MV-4-11 (cell line): ENCODE data around the gene FLII.
"Not testable (repeated sequence)": the region's sequence is repeated elsewhere in the genome, so short reads cannot be mapped to it uniquely, and the experiment has no call there.

Experiments
- DNase-seq: peaks from one replicate; lab custom pipeline; 2025; lab: John Stamatoyannopoulos, UW

FLII gene

DNA sequence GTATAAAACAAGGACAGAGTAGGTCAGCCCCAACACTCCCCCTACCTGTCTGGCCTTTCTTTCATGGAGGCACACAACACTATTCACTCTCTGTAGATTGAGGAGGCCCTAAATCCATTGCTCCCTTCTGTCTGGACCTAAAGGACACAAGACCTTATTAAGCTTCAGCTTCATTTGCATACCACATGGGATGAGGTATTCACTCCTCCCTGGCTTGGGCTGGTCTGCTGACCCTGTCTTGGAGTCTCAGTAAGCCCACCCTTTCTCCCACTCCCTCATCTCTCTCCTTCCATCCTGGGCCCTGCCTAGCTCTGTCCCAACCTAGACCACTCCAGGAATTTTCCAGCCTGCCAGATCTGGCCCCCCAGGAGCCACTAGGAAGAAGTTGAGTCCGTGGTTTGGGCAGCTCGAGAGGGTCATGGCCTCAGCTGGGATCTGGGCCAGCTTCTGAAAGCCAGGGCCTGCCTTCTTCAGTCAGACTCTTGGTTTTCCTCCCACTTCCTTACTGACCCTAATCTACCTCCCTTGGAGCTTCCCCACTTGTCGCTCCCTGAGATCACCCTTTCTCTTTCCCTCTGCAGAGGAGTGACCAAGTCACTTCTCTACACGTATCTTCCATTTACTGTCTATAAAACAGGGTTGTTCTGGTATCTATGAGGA, 39.7 kb downstream of the FLII start:
- DNase-seq, result no peak

DNA sequence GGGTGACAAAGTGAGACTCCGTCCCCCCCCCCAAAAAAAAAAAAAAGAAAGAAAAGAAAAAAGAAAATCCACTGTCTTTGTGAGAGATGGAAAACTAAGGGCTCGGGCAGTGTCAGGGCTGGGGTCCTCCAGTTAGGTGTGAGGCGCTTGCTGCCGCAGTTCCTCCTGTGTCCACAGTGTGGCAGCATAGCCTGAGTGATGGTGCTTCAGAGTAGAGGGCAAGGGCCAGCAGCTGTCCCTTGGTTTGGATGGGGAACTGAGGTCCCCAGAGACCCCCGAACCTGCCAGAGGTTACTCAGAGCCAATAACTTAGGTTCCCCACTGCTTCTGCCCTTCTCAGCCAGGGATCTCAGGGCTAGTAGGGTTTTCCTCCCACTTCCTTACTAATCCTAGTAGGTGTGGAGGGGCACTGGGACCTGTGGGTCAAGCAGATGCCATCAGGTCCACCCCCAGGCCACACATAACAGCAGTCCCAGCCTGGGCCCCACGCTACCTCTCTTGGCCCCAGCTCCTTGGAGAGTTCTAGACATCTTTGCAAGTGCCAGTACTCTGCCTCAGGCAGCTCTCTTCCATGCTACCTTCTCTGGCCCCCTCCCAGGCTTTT, 41.0 kb downstream of the FLII start:
- peak; percentile 44 for DNase-seq

DNA sequence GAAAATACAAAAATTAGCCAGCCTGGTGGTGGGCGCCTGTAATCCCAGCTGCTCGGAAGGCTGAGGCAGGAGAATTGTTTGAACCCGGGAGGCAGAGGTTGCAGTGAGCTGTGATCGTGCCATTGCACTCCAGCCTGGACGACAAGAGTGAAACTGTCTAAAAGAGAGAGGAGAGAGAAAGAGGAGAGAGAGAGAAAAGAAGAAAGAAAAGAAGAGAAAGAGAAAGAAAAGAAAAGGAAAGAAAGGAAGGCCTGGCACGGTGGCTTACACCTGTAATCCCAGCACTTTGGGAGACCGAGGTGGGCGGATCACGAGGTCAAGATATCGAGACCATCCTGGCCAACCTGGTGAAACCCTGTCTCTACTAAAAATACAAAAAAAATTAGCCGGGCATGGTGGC, 41.6 kb downstream of the FLII start:
- not testable (repeated sequence) for DNase-seq

DNA sequence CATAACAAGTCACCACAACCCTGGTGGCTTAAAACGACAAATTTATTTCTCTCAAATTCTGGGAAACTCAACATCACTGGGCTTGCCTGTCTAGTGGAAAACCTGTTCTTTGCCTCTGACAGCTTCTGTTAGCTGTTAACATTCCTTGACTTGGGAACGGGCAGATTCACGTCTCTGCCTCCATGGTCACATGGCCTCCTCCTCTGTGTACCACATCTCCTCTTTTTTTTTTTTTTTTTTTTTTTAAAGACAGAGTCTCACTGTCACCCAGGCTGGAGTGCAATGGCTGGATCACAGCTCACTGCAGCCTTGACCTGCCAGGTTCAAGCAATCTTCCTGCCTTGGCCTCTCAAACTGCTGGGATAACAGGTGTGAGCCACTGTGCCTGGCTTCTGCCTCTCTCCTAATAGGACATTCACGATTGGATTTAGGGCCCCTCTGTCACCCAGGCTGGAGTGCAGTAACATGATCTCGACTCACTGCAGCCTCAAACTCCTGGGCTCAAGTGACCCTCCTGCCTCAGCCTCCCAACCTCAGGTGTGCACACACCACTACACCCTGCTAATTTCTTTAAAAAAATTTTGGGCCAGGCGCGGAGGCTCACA, 44.8 kb downstream of the FLII start:
- DNase-seq, result peak; percentile 19

DNA sequence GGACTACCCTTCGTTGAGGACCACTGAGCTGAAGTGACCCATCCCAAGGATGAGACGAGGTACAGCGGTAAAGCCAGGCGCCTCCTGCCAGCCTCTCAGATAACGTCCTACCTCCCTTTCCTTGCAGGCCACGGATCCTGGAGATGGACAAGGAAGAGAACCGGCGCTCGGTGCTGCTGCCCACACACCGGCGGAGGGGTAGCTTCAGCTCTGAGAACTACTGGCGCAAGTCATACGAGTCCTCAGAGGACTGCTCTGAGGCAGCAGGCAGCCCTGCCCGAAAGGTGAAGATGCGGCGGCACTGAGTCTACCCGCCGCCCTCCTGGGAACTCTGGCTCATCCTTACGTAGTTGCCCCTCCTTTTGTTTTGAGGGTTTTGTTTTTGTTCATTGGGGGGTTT, 50.4 kb downstream of the FLII start:
- DNase-seq, result no peak

DNA sequence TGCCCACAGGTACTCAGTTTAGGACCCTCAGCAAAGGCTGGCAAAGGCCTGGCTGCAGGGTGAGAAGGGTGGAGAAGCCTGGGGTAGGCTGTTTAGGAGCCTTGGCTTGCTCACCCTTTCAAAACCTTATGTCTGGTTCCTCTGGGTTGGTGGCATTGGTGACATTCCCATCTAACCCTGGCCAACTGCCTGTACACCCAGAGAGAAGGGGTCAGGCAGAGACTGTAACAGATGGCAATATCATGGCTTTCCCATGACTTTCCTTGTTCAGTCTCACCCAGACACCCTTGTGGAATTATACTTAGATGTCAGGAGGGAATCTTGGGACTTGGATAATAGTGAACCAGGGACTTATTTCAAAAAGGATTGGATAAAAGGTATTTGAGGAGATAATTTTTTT, 51.6 kb downstream of the FLII start:
- DNase-seq, result no peak

DNA sequence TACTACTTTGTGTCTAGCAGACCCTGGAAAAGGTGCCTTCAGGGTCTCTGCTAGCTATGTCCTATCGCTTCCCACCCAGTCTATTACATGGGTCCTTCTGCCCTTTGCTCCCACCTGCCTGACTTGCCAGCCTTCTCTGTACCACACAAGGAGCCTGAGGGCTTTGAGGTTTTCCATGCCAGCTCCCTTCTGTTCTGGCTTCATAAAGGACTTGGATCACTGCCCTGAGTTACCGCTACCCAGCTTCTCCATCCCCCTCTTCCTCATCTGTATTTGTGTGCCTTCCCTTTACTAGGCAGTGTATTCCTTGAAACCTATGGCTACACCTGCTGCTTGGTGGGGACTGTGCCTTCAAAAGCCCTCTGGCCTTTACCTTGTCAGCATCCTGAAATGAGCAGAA, 52.7 kb downstream of the FLII start:
- DNase-seq, result no peak

DNA sequence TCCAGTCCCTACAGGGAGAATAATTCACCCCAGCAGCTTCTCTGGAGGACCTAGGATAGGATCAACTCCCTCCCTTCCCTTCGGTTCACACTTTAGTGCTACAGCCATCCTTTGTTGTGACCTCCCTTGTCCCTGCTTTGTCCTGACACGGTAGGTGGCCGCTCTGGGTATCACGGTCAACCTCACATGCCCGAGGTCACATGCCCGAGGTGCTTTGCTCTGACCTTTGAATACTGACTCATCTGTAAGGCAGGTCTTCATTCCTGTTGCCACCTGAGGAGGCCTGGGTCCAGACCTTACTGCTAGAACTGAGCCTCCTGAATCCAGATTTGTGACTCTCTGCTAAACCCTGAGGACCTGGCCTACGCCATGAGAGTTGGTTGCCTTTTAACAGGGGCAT, 55.2 kb downstream of the FLII start:
- DNase-seq, result no peak

DNA sequence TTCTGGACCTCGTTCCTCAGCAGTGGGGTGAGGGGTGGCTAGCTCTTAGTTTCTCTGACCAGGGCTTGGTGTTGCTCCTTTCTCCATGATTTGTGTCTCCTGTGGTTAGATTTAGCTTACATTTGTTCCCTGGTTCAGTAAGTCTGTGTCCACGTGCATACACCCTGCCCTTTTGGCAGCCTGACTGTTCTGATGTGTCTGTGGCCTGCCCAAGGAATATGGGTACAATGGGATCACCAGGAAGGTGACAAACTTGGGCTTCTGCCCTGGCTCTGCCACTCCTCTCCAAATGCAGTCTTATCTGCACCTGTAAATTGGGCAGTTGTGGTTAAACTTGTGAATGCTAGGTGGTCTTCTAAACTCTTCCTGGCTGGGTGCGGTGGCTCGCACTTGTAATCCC, 57.4 kb downstream of the FLII start:
- DNase-seq, result no peak

DNA sequence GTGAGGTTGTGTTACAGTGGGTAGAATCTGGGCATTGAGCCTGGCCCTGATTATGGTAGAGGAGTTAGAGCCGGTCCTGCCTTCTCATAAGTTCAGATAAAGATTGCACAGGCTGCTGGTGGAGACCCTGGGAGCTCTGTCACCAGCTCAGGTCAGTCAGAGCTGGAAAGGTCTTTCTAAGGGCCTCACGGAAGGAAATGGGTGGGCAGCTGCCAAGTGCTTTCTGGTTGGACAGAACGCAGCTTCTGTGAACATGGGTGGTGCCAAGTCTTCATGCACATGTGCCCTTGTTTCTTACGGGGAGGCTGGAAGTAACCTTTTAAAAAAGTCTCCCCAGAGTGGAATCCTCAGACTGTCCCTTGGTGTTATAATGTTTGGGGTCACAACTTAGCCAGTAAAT, 60.0 kb downstream of the FLII start:
- DNase-seq, result no peak

DNA sequence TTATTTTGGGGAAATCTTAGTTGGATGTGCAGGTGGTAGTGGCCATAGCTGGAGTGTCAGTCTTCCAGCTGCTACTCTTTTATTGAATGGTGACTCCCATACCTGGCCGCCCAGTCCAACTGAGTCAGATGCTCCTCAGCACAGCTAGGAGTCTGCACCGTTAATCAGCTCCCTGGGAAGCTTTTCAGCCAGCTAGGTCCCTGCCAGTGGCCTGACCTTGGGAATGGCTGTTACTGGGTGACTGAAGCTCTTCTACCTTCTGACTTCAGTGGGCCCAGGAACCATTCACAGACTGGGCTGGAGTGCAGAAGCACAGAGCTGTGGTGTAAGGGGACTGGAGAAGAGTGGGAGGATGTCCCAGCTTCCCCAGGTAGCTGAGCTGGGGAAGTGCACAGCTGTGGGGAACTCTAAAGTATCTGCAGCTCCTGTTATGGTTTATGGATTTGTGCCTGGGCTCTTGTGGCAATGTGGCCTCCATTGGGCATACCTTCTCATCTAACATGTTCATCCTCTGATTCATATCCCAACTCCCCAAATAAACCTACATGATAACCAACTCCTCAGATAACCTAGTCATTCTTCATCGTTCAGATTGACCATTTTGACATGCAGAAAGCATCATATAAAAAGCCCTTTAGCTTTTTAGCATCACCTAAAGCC, 60.9 kb downstream of the FLII start:
- DNase-seq, result no peak

DNA sequence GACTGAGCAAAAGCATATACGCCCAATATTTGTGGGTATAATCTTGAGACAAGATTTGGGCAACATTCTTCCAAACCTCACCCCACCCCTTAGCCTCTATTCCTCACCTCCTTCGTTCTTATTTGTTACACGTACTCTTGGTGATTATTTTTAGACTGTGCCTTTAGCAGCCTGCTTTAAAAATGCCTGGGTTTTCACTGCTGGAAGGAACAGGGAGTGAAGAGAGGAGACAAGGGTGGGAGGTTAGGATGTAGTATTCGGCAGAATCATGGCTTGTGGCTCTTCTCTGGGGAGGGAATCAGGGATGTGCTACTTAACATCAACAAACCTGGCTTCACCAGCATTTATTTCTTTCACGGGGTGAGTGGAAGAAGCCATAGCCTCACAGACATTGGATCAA, 63.3 kb downstream of the FLII start:
- DNase-seq, result no peak
